IPS-NIHi7 (cell line): ENCODE data around the gene OR1L4.

Source experiments
- DNase-seq: peaks from one replicate; pipeline ENCODE4 v3.0.0; 2012; ENCODE audit warnings: mixed read lengths; ENCODE audit errors: extremely low spot score

The OR1L4 gene, protein sequence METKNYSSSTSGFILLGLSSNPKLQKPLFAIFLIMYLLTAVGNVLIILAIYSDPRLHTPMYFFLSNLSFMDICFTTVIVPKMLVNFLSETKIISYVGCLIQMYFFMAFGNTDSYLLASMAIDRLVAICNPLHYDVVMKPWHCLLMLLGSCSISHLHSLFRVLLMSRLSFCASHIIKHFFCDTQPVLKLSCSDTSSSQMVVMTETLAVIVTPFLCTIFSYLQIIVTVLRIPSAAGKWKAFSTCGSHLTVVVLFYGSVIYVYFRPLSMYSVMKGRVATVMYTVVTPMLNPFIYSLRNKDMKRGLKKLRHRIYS

DNA sequence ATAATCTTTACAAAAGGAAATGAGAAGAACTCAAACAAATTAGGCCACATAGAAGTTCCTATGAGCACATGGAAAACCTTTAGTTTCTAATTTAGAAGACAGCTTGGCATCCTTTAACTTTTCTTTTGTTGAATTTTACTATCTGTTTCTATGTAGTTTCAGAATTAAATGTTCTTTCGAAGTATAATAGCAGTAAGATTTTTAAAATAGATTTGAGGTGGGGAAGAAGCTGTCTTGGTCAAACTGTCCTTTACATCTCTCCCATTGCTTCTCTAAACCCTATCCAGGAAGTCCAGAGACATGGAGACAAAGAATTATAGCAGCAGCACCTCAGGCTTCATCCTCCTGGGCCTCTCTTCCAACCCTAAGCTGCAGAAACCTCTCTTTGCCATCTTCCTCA lies at the start of gene OR1L4:
TSS of gene OR1L4 (plus strand) at position 301 of the 400 bp plus-strand sequence. CDS start at position 301, 0 bp downstream.
- DNase-seq = no peak

DNA sequence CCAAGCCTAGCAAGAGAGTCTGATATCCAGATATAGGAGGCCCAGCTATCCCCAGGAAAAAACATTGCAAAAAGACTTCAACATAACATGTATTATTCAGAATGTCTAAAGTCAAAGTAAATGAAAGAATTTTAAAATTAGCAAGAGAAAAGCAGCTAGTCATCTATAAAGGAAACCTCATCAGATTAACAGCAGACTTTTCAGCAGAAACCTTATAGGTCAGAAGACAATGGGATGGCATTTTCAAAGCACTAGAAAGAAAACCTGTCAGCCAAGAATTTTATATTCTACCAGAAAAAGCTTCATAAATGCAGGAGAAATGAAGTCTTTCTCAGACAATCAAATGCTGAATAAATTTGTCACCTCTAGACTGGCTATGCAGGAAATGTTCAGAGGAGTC lies 38.9 kb upstream of the OR1L4 start:
- no peak for DNase-seq

DNA sequence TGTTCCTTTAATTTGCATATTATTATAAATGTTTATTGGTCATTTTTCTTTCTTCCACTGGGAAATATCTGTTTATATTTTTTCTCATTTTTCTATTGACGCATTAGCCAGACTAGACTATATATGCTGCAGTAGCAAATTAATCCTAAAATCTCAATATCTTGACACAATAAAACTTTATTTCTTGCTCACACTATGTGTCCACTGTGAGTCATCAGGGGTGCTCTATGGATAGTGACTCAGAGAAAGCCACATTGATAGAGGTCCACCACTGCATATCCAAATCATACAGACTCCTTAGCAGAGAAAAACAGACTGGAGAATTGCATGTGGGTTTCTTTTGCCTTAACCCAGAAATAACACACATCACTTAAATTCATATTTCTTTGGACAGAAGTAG lies 28.1 kb upstream of the OR1L4 start:
- no peak for DNase-seq

DNA sequence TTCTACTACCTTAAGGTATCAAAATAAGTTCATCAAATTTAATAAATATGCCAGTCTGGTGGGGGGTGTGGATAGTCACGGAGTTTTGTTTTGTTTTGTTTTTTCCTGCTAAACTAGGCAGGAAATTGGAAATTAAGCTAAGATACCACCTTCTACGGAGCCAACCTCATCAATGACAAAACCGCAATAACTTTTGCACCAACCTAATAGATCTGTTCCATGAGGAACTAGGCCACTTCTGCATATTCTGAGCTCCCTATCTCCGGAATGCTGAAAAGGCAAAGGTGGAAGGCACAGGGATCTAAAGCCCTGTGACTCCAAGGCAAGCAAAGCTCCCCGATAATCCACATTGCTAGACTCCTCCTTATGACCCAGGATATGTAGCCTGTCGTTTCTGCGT lies 5.8 kb upstream of the OR1L4 start:
- no peak for DNase-seq

DNA sequence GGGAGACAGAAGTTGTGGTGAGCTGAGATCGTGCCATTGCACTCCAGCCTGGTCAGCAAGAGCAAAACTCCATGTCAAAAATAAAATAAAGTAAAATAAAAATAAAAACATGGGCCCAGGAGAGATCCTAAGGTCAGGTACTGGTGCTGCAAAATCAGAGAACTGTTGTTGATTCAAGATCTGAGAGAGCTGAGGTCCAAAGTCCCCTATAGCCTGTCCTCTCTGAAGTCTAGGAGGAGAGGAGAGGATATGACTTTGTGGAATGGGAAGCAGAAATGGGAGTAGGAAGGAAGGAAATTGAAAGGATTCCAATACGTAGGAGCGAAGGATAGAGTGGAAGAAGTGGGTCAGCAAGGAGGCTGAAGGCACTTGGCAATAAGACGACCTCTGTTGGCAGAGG lies 4.6 kb upstream of the OR1L4 start:
- no peak for DNase-seq

DNA sequence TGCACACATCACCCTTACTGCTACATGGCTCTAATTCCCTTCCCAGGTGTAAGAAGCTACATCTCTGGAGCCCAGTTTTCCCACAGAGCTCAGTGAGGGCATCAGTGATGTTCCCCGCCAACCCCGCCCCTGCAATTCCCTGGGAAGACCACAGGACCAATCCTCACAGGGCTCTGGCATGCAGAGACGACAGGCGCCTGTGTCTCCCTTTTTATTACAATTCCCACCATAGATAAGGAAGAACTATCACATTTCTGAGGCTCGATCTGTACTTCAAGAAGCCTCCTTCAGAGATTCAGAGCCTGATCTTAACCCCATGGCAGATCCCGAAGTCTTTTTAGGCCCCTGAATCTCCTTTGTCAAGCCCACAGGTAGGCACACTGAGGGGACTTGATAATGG lies 18.2 kb downstream of the OR1L4 start, which contains the start of gene OR1L6:
TSS of gene OR1L6 (plus strand) at position 301 of the 400 bp plus-strand sequence. CDS start 7,545 bp downstream, outside the sequence.
- no peak for DNase-seq

DNA sequence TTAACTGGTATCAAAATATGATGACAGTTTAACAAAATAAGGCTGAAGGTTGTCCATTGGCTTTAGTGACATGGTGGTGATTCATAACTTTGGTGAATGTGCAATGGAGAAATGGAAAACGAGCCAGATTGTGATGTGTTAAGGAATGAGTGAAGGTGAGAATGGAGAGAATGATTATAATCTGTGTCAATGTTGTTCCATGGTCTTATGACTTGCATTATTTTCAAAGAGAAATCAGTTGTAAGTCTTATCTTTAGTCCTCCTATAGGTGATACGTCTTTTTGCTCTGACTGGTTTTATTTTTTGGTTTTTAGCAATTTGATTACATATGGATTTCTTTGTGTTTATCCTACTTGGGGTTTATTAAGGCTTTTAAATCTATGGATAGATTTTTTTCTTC lies 31.0 kb downstream of the OR1L4 start:
- DNase-seq = no peak

DNA sequence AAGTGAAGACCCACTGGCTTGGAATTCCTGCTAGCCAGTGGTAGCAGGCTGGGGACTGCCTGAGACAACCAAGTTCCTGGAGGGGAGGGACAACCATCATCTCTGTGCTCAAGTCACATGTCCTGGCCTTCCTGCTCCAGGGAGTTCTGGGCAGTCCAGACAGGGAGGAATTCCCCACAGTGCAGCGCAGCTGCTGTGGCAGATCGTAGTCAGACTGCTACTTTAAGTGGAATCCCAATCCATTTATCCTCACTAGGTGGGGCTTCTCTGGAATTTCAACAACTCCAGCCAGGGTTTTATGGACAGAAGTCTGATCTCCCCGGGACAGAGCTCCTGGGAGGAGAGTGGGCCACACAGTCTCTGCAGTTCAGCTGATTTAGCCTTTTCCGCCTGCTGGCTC lies 44.0 kb downstream of the OR1L4 start:
- no peak for DNase-seq
